ENCODE measurements around the gene DNPH1.

DNA sequence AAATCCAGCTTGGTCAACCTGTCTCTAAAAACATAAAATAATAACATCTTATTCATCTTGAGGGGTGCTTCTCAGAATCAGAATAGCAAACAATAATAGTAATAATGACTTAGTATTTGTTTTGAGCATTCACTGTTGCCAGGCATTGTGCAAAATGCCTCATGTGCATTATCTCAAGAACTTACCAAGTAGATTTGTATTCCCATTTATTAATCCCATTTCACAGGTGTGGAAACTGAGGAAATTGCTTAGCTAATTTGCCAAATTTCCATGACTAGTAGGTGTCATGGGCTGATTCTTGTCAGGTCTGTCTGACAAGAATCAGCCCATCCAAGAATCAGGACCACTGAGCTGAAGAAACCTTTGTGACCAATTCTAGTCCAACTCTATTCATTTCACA, 19.5 kb upstream of the DNPH1 start:
- TF ChIP-seq, protein P1, sequence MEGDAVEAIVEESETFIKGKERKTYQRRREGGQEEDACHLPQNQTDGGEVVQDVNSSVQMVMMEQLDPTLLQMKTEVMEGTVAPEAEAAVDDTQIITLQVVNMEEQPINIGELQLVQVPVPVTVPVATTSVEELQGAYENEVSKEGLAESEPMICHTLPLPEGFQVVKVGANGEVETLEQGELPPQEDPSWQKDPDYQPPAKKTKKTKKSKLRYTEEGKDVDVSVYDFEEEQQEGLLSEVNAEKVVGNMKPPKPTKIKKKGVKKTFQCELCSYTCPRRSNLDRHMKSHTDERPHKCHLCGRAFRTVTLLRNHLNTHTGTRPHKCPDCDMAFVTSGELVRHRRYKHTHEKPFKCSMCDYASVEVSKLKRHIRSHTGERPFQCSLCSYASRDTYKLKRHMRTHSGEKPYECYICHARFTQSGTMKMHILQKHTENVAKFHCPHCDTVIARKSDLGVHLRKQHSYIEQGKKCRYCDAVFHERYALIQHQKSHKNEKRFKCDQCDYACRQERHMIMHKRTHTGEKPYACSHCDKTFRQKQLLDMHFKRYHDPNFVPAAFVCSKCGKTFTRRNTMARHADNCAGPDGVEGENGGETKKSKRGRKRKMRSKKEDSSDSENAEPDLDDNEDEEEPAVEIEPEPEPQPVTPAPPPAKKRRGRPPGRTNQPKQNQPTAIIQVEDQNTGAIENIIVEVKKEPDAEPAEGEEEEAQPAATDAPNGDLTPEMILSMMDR (IDR thresholded peaks at IDR 0.05 in 4 of 5, conservative IDR thresholded peaks at IDR 0.05 in 1 of 5): no peak
- TF ChIP-seq POLR2A (IDR thresholded peaks at IDR 0.05): no peak
